Measurements from ENCODE around the gene HS3ST5.

HS3ST5 gene

DNA sequence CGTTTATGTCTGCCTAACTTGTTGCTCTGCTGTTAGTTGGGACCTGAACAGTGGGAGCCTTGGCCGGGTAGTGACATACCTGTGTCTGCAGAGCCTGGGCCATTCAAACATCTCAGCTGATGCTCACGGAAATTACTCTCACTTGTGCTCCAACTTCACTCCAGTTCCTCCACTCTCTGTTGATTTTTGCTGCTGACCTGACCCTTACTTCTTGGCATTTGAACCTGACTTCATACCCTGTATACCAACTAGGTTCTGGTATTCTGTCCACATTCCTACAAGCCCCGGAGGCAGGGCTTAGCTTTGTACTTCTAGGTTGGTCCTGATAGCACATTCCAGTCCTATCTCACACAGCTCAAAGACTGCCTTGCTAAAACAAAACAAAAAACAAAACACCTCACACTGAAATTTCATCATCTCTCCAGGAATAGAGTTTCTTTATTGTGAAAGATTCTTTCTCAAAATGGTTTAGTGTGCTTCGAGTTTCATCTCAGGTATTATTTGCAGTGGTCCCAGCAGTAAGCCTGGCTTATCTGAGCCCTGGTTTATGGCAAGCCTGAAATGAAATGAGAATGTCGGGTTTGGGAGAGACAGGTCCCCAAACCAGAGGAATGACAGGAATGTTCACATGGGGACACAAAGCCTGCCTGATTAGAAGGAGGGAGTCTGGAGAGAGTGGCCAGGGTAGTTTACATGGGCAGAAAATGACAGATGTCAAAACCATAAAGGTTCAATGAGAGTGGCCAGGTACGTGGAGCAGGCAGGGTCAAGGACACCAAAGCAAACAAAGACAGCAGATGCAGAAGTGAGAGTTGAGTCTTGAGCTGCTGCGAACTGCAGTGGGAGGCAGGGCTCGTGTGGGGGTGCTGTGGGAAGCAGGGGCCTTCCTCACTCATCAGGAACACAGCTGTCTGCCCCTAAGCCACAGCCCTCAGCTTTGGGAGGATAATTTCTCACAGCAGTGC lies 197.7 kb downstream of the HS3ST5 start:
- DNase-seq = no peak

DNA sequence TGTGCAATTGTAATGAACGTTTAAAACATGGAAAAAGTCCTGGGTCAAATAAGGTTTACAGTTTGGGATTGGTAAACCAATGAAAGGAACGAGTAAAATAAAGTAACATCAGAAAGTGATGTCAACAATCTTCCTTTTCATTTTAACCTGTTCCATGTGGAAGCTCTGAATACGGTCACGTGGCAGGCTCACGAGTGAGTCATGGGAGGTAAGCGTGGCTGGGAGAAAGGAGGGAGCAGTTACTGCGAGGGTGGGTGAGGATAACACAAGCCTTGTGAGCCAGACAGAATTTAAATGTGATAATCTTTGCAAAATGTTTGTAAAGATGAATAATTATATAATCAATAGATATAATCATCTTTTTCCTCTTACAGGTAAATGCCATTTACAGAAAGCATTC lies 200.6 kb downstream of the HS3ST5 start:
- DNase-seq = no peak

DNA sequence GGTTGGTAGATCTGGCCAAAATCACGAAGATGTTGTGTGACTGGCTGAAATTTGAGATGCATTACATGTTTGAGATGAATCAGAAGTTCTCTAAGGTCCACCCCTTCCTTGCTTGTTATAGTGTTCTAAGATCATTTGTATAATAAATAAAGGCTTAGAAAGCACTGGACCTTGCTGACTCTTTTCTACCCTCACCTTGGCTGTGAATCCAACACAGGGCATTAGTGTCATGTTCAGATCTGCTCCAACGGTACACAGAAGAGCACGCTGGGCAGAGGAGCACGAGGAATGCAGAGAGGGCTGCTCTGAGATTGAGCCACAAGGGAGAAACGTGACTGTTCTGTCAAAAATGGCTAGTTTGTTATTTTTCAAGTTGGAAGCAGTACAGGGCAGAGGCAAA lies 202.4 kb downstream of the HS3ST5 start:
- DNase-seq = no peak

DNA sequence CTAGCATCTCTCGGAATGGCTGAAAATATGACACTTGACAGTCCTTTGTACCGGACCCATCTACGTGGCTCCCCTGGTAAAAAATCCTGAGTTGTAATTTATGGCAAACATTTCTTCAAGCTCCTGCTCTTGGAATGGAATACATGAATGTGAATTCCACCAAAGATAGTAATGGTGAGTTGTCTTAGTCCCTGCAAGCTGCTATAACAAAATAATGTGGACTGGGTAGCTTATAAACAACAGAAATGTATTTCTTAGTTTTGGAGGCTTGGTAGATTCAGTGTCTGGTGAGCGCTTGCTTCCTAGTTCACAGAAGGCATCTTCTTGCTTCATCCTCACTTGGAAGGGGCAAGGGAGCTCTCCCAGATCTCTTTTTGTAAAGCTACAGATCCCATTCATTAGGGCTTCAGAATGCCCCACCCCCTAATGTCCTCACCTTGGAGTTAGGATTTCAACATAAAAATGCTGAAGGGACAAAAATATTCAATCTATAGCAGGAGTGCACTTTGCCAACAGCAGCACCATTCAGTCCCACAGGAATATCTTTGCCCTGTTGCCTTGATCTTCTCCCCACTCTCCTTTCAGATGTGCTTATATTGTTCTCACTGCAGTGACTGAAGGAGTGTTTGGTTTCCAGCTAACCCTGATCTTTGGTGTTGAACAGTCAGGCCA lies 204.1 kb downstream of the HS3ST5 start:
- DNase-seq = no peak

DNA sequence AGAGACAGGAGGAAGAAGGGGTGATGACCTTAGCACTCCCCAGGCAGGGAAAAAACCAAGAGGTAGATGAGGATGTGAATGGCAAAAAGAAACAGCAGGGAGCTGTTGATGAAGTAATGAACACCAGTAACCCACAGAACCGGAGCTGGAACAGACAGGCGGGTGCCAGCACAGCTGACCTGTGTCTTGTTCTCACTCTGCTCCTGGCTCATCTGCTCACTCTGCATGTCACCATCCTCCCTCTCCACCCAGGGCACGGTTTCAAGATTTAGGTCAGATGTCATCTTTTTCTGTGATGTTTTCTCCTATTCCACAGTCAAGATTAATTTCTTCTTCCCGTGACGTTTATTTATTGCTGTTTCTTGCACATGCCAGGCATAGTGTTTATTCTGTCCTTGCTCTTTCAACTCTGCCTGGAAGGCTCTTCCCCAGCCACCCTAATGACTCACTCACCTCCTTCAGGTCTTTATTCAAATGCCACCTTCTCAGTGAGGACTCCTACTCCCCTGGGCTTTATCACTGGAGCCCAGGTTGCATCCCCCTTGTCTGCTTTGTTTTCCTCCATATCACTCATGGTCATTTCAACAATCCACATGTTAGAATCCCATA lies 207.4 kb downstream of the HS3ST5 start:
- no peak for DNase-seq

DNA sequence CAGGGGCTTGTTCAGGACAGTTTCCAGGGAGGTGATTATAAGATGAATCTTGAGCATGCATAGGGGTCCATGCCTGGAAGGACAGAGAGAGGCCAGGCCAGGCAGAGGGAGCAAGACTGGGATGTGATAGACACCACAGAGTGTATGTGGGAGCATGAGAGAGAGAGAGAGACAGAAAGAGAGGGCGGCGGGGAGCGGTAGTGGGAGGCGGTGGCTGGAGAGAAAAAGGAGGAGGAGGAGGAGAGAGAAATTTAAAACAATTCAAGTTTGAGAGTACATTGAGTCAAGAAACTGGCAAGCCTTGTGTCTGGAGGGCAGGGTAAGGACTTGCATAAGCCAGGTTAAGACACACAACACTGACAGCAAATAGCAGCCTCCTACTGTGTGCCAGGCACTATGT lies 209.0 kb downstream of the HS3ST5 start:
- no peak for DNase-seq

DNA sequence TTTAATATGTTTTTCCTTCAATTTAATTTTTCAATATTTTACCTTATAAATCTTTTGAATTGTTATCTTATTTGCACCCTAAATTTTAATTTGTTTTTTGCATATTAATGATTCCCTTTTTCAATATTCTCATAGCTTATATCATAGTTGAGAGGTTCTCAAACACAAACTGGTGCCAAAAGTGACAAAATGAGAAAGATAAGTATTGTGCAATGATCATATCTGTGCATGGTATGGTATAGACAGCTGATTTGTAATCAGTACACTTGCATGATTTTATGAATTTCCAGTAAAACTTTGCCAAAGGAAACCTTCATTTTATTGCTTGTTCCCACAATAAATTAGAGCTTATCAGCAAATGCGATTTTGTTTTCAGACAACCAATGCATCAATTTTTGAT lies 210.9 kb downstream of the HS3ST5 start:
- no peak for DNase-seq

DNA sequence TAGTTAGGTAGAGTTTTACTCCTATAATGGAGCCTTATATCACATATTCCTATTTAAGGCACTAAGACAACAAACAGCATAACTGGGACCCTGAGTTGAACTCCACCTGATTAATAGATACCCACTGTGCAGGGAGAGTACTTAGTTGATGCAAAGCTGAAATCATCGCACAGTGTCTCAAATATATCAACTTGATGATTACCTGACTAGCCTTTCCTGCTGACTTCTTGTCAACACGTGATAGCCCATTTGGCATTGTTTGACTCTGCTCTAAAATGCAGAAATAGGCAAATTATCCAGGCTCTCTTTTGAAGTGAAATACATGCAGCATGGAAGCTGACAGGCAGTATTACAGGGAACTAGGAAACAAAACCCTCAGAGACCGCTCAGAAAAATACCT lies 217.2 kb downstream of the HS3ST5 start:
- no peak for DNase-seq

DNA sequence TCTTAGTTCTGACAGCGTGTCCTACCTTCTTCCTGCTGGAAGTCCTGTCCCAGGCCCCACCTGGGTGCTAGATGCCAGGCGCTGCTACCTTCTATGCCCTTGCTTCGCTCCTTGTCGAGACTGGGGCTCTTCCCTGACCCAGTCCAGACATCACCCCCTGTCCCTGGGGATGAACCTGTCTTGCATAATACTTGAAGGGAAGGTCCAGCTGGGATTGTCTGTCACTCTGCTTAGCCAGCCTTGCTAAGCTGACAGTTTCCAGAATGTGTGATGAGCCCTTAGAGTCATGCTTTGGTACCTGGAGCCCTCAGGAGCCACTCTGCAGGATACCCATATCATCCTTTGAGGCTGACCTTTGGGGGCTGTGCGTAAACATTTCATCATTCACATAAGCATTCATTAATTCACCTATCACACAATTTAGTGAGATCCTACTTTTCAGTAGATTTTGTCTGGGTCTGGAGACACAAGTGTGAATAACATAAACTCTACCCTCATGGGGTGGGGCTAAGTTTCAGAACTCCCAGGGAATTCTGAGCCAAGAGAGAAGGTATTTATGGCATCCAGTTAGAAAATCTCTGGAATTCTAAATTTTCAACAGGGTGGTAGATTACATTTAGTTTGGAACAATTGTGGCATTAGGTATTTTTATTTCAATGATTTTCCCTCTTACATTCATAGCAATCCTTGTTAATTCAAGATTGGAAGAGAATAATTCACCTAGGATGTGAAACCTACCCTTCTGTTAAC lies 220.7 kb downstream of the HS3ST5 start:
- no peak for DNase-seq

DNA sequence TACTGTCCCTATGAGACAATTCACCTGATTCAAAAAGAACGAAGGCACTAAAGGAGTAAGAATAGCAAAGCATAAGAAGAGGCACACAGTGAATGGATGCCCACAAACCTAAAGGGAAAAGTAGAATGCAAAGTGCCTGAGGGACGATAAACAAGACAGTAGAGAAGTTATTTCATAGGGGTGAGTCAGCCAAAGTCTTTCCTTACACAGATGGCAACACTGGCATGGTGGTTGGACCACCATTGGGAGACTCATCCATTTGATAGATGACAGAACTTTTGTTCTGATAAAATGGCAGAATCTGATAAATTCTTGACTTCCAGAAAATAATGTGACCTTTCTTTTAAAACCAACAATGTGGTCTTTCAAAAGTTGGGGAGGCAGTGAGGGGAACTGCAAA lies 223.8 kb downstream of the HS3ST5 start:
- no peak for DNase-seq

DNA sequence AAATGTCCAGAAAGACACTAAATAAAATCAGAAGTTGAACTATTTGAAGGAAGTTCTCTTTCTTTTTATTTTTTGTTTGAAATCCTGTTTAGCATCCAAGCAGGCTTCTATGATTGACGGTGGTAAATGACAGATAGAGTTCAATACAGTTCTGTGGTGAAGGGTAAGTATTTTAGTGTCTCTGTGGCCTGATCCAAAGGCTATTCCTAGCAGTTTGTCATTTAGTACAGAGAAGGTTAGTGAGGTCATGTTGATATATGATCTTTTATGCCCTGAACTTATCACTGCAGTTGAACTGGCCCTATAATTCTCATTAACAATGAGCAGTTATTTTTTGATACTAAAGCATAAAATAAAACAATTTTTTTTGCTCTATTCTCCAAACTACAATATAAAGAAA lies 227.2 kb downstream of the HS3ST5 start:
- no peak for DNase-seq

DNA sequence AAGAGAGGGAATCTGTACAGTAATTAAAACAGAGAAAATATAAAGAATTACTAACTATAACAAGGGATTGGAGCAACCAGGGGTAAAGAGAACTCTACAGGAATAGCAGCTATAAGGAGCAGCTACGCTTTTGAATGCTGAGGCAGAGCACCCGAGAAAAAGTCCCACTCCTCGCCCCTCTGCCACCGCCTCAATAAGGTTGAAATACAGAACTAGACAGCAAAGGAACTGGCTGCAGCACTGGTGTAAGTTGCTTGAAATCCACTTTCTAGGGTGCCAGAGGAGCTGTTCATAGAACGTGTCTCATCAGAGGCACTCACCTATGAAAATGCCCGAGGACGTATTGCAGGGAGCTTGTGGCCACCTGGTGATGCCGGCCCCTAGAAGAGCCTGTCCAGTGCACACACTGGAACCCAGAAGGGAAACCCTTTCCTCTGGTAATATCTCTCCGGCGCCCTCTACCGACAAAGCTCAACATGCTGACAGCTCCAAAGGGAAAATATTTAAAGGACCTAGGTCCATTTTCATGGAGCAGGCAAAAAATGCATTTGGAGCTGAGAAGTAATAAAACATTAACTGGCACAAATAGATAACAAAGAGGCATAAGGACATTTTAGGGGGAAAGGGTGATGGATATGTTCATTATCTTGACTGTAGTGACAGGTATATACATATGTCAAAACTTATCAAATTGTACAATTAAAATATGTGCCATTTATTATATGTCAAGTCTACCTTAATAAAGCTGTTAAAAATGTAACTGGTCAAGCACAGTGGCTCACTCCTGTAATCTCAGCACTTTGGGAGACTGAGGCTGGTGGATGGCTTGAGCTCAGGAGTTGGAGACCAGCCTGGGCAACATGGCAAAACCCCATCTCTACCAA lies 234.5 kb downstream of the HS3ST5 start:
- DNase-seq = peak; percentile 28 to 57

DNA sequence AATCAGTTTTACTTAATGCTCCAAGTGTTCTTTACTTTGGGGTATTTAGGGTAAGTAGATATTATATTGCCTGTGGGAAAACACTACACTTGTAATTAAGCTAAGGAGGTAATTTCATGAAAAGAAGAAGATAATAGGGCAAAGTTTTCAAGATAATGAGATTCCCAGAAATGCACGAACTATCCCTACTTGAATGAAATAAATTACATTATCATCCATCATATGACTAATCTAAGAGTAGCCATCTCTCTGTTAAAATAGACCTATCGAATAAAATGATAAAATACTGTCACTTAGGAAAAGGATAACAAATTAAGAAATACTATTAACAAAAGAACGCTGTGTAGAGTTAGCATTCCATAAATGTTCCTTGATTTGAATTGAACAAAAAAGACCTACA lies 236.8 kb downstream of the HS3ST5 start:
- DNase-seq = no peak

DNA sequence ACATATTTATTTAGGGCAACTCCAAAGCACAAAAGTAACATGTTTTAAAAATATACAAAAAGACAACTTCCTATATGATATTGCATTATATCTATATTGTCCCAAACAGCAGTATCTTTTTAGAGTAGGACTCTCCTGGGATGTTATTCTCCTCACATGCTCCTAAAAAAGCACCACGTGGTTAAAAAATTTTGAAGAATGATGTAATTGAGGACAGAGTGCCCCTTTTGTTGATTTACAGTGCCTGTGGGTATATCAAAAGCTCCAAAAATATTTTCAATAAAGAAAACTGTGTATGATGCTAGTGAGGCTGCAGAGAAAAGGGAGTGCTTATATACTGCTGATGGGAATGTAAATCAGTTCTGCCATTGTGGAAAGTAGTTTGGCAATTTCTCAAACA lies 241.6 kb downstream of the HS3ST5 start:
- DNase-seq = no peak

DNA sequence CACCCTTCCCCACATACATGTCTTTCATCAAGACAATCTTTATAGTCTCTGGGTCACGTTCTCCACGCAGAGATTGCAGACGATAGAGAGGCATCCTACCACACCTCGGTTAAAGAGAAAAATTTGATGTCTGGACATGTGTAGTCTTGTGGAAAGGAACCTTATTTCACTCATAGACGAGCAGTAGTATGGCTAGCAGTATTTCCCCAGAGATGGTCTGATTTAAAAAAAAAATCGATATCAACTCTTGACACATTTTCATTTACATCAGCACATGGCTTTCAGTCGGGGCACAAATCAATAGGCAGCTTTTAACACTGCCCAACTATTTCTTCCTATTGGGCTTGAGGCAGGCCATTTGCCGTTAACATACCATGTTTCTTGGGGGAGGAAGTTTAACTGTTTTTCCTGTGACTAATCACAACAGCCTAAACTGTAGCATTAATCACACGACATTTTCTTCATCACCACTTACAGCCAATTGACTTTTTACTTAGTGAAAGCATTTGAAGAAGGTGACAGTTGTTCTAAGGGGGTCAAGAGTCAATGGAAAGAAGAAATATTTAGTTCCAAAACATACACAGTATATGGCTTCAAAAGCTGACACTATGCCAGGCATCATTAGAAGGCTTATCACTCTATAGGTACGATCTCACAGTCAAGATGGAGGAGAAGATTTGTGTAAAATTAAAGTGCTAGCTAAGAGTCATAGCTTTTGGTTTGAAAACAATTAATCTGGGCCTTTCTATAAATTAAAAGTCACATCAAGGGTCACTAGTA lies 242.4 kb downstream of the HS3ST5 start:
- DNase-seq = no peak

DNA sequence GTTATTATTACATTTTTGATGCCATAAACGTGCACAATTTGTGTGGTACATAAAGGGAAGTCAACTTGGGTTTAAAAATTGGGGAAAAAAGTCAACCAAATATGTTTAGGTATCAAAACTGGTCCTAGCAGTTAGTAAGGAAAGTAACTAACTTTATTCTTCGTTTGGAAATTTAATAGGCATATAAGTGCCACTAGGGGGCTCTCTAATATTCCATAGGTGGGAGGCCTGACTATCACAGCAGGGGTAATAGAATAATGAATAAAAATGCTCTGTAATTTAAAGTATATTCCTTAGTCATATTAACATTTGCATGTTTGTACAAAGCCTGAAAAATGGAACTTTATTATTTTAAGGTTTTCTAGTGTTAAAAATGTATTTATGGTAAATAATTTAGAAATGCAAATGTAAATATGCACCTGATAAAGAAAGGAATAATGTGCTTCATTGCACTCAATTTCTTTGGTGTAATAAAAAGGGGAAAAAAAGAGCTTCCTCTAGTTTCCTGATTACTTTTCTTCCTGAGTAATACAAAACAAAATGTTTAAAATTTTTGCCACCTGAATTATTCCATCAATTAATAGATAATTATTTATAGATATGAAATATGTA lies 246.2 kb downstream of the HS3ST5 start:
- DNase-seq = peak in 1 of 2 donors; percentile 1

DNA sequence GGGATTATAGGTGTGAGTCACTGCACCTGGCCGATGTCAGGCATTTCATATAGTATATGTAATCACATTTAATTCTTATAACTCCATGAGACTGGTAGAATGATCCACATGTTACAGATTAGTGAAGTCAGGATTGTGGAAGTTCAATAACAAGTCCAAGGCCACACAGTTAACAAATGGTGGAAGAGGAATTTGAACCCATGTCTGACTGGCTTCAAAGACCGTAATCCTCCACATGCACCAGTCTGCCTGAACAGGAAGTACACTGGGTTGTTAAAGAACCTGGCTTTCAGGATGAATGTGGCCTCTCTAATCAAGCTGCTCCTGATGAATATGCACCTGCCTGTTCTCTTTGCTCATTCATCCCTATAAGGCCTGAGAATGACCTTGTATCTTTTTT lies 249.9 kb downstream of the HS3ST5 start:
- no peak for DNase-seq

DNA sequence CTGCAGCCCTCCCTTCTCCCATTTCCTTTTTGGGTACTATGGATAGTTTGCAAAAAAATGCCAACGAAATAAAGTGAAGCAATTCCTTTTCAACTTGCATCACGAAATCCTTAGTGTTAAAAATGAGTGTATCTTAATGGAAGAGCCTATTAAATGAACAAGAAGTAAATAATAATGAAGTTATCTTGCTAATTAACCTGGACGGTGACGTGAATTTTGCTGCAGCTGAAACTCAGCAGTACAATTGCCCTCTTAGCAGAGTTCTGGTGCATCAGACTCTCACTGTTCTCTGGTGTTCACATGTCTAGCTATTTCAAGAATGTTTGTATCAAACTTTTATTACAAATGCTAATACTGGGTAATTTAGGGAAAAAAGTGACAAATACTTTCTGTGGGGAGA lies 252.2 kb downstream of the HS3ST5 start:
- DNase-seq = no peak

DNA sequence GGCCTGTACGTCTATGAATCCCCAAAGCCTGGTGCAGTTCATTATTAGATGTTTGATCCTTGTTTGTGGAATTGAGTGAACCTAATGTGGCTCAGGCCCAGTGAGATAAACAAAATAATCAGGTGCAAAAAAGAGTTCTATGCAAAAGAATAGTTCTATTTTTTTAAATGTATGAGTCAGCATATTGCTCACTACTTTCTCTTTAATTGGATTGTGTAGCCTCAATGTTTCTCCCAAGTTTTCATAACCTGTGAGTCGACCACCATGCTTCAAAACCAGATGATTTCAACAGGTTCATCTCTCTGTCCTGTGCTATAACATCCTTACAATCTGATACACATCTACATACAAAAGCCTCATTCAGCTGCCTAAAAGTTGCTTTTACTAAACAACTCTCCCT lies 255.3 kb downstream of the HS3ST5 start:
- no peak for DNase-seq

DNA sequence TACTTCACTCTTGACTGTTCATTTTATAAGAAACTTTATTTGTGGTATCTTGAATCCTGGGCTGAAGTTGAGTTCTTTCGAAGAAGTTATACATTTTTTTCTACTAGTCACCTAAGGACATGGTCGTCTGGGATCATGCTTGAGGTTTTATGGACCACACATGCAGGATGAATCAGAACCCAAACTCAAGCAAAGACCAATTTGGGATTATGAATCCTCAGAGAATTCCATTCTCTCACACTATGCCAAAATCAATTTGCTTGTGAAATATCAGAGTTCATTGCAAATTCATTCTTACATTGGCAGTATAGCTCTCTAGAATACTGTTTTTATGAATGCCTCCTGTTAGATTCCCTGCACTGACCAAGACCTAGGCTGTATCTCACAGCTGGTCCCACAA lies 257.6 kb downstream of the HS3ST5 start:
- DNase-seq = no peak

Measured in stimulated activated CD4-positive, alpha-beta T cell treated with anti-CD3 and anti-CD28 coated beads, Interleukin-2, amount 100 ng/mL, for 24 hours (primary cell).